Embryonic facial prominence (tissue), 1 donor: ENCODE data around the gene NECAB2.

Experiments
- DNase-seq: peaks from one replicate; pipeline ENCODE4 v3.0.0-alpha.2; 2016; ENCODE audit errors: extremely low spot score

NECAB2 gene

GRCh38 chr16:83992624-83993023 lies 24.6 kb downstream of the NECAB2 start:
- no peak for DNase-seq

GRCh38 chr16:83994087-83994486 lies 26.0 kb downstream of the NECAB2 start:
- no peak for DNase-seq

DNA sequence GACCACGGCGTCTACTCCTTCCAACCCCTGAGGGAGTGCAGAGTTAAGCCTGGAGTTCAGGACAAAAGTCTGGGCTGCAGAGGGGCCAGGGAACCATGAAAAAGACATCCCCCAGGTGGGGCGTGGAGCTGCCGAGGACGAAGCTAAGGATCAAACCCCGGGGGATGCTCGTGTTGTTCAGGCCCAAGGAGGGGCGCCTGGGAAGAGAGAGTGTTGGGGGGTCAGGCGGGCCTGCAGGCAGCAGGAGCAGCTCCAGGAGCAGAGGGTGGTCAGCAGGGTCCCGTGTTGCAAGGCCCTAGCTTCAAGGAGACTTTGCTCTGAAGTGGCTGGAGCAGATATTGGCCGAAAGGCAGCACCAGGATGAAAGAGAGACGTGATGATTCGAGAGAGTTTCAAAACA lies 26.7 kb downstream of the NECAB2 start:
- no peak for DNase-seq

- peak; percentile 25 for DNase-seq
These were observed 27.7 kb downstream of the NECAB2 start for GRCh38 chr16:83995754-83996153.

GRCh38 chr16:83996481-83997252 lies 28.6 kb downstream of the NECAB2 start:
- DNase-seq = no peak

GRCh38 chr16:83998091-83998490 lies 30.0 kb downstream of the NECAB2 start:
- no peak for DNase-seq

DNA sequence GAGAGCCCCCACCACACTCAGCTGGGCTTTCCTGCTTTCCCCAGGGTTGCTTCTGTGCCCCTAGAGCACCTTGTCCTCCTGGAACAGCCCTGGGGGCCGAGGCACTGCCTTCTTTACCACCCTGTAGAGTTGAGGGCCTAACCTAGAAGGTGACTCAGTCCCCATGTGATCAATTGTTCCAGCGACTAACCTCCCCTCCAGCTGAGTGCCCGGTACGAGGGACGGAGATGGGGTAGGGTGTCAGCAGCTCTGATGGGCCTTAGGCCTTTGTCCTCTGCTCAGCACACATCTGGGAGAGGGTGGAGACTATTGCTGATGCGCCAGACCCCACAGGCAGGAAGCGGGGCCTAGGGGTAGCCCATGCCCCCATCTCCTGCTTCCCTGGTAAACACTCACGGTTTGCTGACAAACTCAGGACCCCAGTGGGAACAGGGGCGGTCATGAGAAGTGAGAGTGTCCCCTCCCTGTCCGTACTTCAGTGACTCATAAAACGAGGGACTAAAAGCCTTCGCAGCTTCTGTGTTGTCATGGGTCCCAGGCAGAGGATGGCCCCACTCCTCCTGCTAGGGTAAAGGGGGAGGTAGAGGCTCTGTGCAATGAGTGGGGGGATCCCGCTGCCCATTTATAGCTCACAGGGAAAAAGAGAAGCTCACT lies 33.1 kb downstream of the NECAB2 start:
- no peak for DNase-seq

- DNase-seq = no peak
These were observed 33.7 kb downstream of the NECAB2 start for GRCh38 chr16:84001726-84002125.

DNA sequence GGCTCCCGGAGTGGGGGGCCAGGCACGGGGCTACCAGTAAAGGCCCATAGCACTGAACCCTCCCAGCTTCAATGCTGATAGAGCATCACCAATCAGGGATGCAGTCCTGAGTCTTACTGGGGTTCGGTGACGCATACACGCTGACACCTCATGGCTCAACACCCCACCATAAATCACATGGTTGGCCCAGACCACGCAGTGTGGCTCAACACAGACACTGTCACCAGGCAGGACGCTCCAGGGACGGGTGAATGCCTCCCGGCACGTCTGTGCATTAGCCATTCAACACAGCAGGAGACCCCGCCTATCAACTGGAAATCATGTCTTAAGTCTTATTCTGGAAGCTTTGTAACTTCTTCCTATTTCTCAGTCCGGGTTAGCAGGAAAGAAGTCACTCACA lies 35.0 kb downstream of the NECAB2 start:
- DNase-seq = no peak

GRCh38 chr16:84004442-84004841 lies 36.4 kb downstream of the NECAB2 start:
- no peak for DNase-seq

GRCh38 chr16:84005391-84005790 lies 37.3 kb downstream of the NECAB2 start:
- no peak for DNase-seq

DNA sequence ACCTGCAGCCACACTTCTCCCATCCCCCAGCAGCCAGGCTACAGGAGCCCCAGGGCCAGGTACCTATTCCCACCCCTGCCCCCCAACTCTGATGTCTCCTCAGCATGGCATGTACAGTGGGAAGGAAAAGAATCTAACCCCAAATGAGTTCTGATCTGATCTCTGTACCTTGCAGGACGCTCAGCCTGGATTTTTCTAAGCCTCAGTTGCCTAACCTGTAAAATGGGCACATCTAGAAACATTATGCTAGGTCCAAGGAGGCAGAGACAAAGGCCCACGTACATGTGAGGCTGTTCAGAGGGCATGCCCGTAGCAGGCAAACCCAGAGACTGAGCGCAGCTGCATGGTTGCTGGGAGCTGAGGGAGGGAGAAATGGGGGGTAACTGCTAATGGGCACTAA lies 39.5 kb downstream of the NECAB2 start:
- no peak for DNase-seq

DNA sequence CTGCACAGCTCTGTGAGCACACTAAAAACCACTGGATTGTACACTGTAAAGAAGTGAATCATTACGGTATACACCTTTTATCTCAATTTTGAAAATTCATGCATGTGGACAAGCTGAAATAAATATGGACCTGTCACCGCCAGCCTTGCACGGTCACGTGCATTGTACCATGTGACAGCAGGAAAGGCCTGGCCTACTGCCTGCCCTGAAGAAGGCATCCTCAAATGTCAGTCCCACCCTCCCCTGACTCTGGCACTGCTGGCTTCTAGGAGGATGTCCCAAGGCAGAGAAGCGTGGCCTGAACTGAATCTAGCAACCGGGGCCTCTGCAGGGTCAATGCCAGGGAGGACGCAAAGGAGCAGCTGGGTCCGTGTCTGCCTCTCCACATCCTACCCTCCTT lies 39.9 kb downstream of the NECAB2 start:
- DNase-seq = no peak

GRCh38 chr16:84009282-84009681 lies 41.2 kb downstream of the NECAB2 start:
- no peak for DNase-seq

DNA sequence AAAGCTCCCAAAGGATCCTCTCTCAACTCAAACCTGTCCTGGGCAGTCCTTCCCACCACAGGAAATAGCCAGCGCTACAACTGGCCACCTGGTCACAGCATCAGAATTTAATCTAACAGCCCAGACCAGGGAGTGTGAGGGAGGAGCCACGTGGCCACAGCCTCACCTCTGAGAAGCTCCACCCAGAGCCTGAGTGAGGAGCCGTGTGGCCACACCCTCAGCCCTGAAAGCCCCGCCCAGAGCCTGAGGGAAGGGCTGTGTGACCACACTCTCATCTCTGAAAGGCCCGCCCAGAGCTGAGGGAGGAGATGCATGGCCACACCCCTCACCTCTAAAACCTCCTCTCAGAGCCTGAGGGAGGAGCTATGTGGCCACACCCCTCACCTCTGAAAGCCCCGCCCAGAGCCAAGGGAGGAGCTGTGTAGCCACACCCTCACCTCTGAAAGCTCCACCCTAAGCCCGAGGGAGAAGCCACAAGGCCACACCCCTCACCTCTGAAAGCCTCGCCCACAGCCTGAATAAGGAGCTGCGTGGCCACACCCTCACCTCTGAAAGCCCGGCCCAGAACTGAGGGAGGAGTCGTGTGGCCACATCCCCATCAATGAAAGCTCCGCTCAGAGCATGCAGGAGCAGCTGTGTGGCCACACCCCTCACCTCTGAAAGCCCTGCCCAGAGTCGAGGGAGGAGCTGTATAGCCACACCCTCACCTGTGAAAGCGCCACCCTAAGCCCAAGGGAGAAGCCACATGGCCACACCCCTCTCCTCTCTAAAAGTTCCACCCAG lies 45.9 kb downstream of the NECAB2 start:
- no peak for DNase-seq

DNA sequence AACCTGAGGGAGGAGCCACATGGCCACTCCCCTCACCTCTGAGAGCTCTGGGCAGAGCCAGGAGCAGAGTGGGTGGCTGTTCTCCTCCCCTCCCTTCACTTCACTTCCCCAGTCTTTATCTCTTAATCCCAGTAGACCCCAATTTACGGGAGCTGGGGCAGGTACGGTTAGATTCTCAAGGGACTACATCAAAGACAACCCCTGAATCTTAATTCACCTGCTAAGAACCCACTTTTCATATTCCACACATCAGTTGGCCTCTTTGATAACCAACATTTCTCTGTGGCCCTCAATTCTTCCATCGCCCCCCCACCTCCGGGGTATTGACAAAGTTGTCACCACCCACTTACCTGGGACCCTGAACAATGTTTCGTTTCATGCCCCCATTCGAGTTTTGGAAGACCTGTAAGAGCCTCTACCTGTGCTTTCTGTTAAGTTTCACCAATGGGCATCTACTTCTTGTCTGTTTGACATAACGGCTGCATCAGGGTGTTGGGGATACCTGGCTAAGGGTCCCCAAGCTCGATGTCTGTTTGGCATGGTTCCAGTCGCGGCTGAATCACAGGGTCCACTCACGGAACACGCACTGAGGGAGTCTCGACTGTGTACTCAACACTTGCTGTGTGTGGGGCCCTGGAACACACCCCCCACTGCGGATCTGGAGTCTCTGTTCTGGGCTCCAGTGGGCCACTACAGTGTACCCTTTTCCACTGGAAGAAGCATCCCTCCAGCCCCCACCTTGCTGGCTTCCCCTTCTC lies 46.7 kb downstream of the NECAB2 start:
- DNase-seq = no peak

- no peak for DNase-seq
These were observed 47.4 kb downstream of the NECAB2 start for GRCh38 chr16:84015399-84015798.

DNA sequence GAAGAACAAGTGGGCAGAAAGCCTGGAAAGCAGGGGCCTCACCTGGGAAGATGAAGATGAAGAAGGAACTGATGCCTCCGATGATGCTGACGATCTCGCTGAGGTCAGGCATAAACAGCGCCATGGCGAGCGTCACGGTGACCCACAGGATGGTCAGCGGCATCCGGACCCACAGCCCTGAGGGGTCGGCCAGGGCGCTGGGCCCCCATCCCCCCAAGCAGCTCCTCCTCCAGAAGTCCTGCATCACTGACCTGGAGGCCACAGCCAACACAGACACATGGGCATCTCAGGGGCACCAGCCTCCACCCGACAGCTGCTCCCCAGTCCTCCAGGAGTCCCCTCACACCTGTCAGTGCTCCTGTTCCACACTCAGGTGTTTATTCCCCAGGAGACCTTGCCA lies 48.4 kb downstream of the NECAB2 start:
- DNase-seq = no peak

GRCh38 chr16:84018710-84019109 lies 50.7 kb downstream of the NECAB2 start:
- DNase-seq = no peak

DNA sequence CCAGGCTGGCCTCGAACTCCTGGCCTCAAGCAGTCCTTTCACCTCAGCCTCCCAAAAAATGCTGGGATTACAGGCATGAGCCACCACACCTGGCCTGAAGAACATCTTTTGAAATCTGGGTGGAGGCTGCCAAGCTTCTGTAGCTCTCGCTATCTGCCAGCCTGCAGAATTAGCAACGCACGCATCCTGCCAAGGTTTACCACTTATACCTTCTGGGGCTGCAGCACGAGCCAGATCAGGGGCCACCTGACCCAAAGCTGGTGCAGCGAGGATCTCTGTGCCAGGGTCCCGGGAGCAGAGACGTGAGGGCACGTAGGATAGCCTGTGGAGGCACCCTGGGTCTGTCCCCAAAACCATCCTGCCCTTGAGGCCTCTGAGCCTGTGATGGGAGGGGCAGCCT lies 52.3 kb downstream of the NECAB2 start:
- DNase-seq = no peak

DNA sequence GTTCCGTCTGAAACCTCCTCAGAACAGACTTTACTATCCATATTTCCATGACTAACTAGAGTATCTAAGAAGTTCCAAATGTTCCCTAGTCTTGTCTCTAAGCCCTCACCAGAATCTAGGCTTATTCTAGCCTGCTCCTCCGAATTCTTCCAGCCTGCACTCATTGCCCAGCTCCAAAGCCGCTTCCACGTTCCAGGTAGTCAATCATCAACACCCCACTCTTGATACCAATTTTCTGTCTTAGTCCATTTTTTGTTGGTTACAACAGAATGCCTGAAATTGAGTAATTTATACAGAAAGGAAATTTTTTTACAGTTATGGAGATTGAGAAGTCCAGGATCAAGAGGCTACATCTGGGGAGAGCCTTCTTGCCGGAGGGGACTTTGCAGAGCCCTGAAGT lies 53.4 kb downstream of the NECAB2 start:
- no peak for DNase-seq

DNA sequence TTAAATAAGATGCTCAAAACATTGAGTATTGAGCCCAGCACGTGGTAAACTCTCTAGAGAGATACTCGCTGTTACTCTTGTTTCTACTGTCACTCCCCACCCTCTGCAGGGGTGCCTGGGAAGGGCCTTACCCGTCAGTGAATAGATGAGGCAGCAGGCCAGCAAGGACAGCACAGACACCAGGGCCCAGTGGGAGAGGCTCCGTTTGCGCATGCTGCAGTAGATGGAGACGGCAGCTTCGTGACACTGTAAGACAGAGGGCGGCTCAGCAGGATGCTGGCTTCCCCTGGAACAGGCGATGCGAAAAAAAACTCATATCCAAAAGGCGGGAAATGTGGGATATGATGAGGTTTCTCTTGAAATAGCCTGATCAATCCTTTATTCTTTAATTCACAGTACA lies 54.6 kb downstream of the NECAB2 start:
- no peak for DNase-seq
